Measurements from ENCODE around the gene TSPAN10. TPM values are rescaled to one million over a fixed set of nuclear protein-coding genes. Genes with fewer than 3 reads are reported as not detected.

The TSPAN10 gene
- total and polyA plus RNA-seq, 2 of the 13 experiments (the other 11 are each of a cell fraction or from before 2014, with no cell fraction given): 0.54 to 0.75 TPM

- TF ChIP-seq, protein P1, sequence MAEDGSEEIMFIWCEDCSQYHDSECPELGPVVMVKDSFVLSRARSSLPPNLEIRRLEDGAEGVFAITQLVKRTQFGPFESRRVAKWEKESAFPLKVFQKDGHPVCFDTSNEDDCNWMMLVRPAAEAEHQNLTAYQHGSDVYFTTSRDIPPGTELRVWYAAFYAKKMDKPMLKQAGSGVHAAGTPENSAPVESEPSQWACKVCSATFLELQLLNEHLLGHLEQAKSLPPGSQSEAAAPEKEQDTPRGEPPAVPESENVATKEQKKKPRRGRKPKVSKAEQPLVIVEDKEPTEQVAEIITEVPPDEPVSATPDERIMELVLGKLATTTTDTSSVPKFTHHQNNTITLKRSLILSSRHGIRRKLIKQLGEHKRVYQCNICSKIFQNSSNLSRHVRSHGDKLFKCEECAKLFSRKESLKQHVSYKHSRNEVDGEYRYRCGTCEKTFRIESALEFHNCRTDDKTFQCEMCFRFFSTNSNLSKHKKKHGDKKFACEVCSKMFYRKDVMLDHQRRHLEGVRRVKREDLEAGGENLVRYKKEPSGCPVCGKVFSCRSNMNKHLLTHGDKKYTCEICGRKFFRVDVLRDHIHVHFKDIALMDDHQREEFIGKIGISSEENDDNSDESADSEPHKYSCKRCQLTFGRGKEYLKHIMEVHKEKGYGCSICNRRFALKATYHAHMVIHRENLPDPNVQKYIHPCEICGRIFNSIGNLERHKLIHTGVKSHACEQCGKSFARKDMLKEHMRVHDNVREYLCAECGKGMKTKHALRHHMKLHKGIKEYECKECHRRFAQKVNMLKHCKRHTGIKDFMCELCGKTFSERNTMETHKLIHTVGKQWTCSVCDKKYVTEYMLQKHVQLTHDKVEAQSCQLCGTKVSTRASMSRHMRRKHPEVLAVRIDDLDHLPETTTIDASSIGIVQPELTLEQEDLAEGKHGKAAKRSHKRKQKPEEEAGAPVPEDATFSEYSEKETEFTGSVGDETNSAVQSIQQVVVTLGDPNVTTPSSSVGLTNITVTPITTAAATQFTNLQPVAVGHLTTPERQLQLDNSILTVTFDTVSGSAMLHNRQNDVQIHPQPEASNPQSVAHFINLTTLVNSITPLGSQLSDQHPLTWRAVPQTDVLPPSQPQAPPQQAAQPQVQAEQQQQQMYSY (CRISPR knock-in tag; IDR thresholded peaks at IDR 0.05): no peak
- TF ChIP-seq SP140L (CRISPR knock-in tag; IDR thresholded peaks at IDR 0.05; ENCODE audit: borderline replicate concordance): no peak
- no peak for TF ChIP-seq REL (CRISPR knock-in tag; conservative IDR thresholded peaks at IDR 0.05)
- TF ChIP-seq AFF4 (CRISPR knock-in tag; IDR thresholded peaks at IDR 0.05): 0 out of 2 replicates have a peak, but pooled peaks have one; percentile 2
- TF ChIP-seq U2AF2 (IDR thresholded peaks at IDR 0.05; ENCODE audit: low read depth, low read length): no peak
- no peak for TF ChIP-seq POGZ (CRISPR knock-in tag; IDR thresholded peaks at IDR 0.05)
- no peak for TF ChIP-seq ZNF441 (CRISPR knock-in tag; IDR thresholded peaks at IDR 0.05; ENCODE audit: borderline replicate concordance)
- no peak for TF ChIP-seq ELF3 (CRISPR knock-in tag; IDR thresholded peaks at IDR 0.05)
- no peak for TF ChIP-seq ZBTB7B (CRISPR knock-in tag; IDR thresholded peaks at IDR 0.05)
- 0 out of 2 replicates have a peak, but pooled peaks have one; percentile 14 for TF ChIP-seq GZF1 (CRISPR knock-in tag; IDR thresholded peaks at IDR 0.05)
- no peak for TF ChIP-seq ZNF224 (CRISPR knock-in tag; IDR thresholded peaks at IDR 0.05)
- no peak for TF ChIP-seq PITX1 (CRISPR knock-in tag; IDR thresholded peaks at IDR 0.05)
- no peak for TF ChIP-seq GABPB1 (CRISPR knock-in tag; IDR thresholded peaks at IDR 0.05)
- peak; percentile 46; the same call in 1 of the 2 replicates for TF ChIP-seq ZMYM2 (CRISPR knock-in tag; IDR thresholded peaks at IDR 0.05)
- no peak for TF ChIP-seq ZNF530 (CRISPR knock-in tag; IDR thresholded peaks at IDR 0.05; ENCODE audit: low read depth)
- TF ChIP-seq MBD4 (IDR thresholded peaks at IDR 0.05; ENCODE audit: borderline replicate concordance, low read length): no peak
- no peak for TF ChIP-seq ZSCAN22 (CRISPR knock-in tag; IDR thresholded peaks at IDR 0.05)
- TF ChIP-seq KLF16 (CRISPR knock-in tag; IDR thresholded peaks at IDR 0.05): no peak
- TF ChIP-seq, protein P2, sequence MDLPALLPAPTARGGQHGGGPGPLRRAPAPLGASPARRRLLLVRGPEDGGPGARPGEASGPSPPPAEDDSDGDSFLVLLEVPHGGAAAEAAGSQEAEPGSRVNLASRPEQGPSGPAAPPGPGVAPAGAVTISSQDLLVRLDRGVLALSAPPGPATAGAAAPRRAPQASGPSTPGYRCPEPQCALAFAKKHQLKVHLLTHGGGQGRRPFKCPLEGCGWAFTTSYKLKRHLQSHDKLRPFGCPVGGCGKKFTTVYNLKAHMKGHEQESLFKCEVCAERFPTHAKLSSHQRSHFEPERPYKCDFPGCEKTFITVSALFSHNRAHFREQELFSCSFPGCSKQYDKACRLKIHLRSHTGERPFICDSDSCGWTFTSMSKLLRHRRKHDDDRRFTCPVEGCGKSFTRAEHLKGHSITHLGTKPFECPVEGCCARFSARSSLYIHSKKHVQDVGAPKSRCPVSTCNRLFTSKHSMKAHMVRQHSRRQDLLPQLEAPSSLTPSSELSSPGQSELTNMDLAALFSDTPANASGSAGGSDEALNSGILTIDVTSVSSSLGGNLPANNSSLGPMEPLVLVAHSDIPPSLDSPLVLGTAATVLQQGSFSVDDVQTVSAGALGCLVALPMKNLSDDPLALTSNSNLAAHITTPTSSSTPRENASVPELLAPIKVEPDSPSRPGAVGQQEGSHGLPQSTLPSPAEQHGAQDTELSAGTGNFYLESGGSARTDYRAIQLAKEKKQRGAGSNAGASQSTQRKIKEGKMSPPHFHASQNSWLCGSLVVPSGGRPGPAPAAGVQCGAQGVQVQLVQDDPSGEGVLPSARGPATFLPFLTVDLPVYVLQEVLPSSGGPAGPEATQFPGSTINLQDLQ (CRISPR knock-in tag; IDR thresholded peaks at IDR 0.05): 0 out of 2 replicates have a peak, but pooled peaks have one; percentile 22
- TF ChIP-seq, protein P3, sequence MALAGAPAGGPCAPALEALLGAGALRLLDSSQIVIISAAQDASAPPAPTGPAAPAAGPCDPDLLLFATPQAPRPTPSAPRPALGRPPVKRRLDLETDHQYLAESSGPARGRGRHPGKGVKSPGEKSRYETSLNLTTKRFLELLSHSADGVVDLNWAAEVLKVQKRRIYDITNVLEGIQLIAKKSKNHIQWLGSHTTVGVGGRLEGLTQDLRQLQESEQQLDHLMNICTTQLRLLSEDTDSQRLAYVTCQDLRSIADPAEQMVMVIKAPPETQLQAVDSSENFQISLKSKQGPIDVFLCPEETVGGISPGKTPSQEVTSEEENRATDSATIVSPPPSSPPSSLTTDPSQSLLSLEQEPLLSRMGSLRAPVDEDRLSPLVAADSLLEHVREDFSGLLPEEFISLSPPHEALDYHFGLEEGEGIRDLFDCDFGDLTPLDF (CRISPR knock-in tag; IDR thresholded peaks at IDR 0.05): no peak
Observed at GRCh38 chr17:81666092-81666341, 29.0 kb downstream of the TSPAN10 start (continued).

Data from HepG2 (cell line).